Neuronal stem cell (in vitro differentiated cells): ENCODE data around the gene MYF6.

Experiments
- DNase-seq: peaks from one replicate; pipeline ENCODE4 v3.0.0-alpha.2; 2013; ENCODE audit warnings: low spot score
- H2AFZ ChIP-seq: one replicate; pipeline ENCODE4 v1.6.1; 2013; ENCODE audit warnings: mild to moderate bottlenecking, low read length, inconsistent platforms
- H2AK5ac ChIP-seq: 2 replicates; pipeline ENCODE4 v1.6.1; 2013; ENCODE audit warnings: low read depth, mild to moderate bottlenecking, inconsistent platforms, low read length, moderate library complexity, mixed read lengths
- H2BK120ac ChIP-seq: 2 replicates; pipeline ENCODE4 v1.6.1; 2013; ENCODE audit warnings: low read depth, mild to moderate bottlenecking, inconsistent platforms, low read length, moderate library complexity, mixed read lengths
- H2BK12ac ChIP-seq: one replicate; pipeline ENCODE4 v1.6.1; 2013; ENCODE audit warnings: low read length, inconsistent platforms
- H2BK15ac ChIP-seq: 2 replicates; pipeline ENCODE4 v1.6.1; 2013; ENCODE audit warnings: mild to moderate bottlenecking, low read length, inconsistent platforms, mixed read lengths
- H2BK5ac ChIP-seq: one replicate; pipeline ENCODE4 v1.6.1; 2013; ENCODE audit warnings: inconsistent platforms, mild to moderate bottlenecking, low read length, moderate library complexity
- H3K14ac ChIP-seq: one replicate; pipeline ENCODE4 v1.6.1; 2013; ENCODE audit warnings: low read length, inconsistent platforms
- H3K18ac ChIP-seq: 2 replicates; pipeline ENCODE4 v1.6.1; 2013; ENCODE audit warnings: low read length, inconsistent platforms
- H3K23ac ChIP-seq: 2 replicates; pipeline ENCODE4 v1.6.1; 2013; ENCODE audit warnings: low read depth, mild to moderate bottlenecking, mixed read lengths, low read length, inconsistent platforms; ENCODE audit not compliant: poor library complexity
- H3K27ac ChIP-seq: replicated peaks from 3 replicates; pipeline ENCODE4 v1.5.1; 2013; ENCODE audit warnings: low read length, inconsistent platforms
- H3K27me3 ChIP-seq, 3 experiments: 2 replicates each; pipeline ENCODE4 v1.6.1; 2013; ENCODE audit warnings: low read length in 3 of 3, mild to moderate bottlenecking in 2 of 3, inconsistent platforms in 1 of 3, low read depth in 1 of 3, mixed read lengths in 1 of 3, moderate library complexity in 1 of 3; ENCODE audit not compliant: control insufficient read depth in 3 of 3, insufficient read depth in 3 of 3
- H3K36me3 ChIP-seq, 2 donors: replicated peaks in 1 of 2; 2 replicates each; pipeline ENCODE4 v1.6.1; 2013; ENCODE audit warnings: low read length in 2 of 2; ENCODE audit not compliant: control insufficient read depth in 2 of 2, insufficient read depth in 2 of 2
- H3K4ac ChIP-seq: 2 replicates; pipeline ENCODE4 v1.6.1; 2013; ENCODE audit warnings: inconsistent platforms, mild to moderate bottlenecking, low read length, moderate library complexity
- H3K4me1 ChIP-seq, 2 donors: 1 replicate in 1 of 2; 2 replicates in 1 of 2; pipeline ENCODE4 v1.6.1; 2013; ENCODE audit warnings: low read length in 2 of 2, low read depth in 1 of 2; ENCODE audit not compliant: control insufficient read depth in 2 of 2, insufficient read depth in 1 of 2
- H3K4me2 ChIP-seq: one replicate; pipeline ENCODE4 v1.6.1; 2013; ENCODE audit warnings: mild to moderate bottlenecking, low read length, inconsistent platforms; ENCODE audit not compliant: insufficient read depth, poor library complexity, severe bottlenecking
- H3K4me3 ChIP-seq, 2 donors: 2 replicates each; pipeline ENCODE4 v1.5.1; 2013; ENCODE audit warnings: low read length in 2 of 2, mild to moderate bottlenecking in 2 of 2, inconsistent platforms in 1 of 2, moderate library complexity in 1 of 2
- H3K79me1 ChIP-seq: one replicate; pipeline ENCODE4 v1.6.1; 2013; ENCODE audit warnings: low read depth, mild to moderate bottlenecking, inconsistent platforms, low read length, moderate library complexity
- H3K9ac ChIP-seq: one replicate; pipeline ENCODE4 v1.6.1; 2013; ENCODE audit warnings: mild to moderate bottlenecking, low read depth, low read length, inconsistent platforms; ENCODE audit not compliant: poor library complexity
- H3K9me3 ChIP-seq, 2 donors: replicated peaks in 1 of 2; 2 replicates each; pipeline versions ENCODE3 to v1.6.1; 2013; ENCODE audit warnings: low read length in 2 of 2, mild to moderate bottlenecking in 2 of 2, inconsistent platforms in 1 of 2, low read depth in 1 of 2, mixed read lengths in 1 of 2, moderate library complexity in 1 of 2; ENCODE audit not compliant: control insufficient read depth in 2 of 2, insufficient read depth in 1 of 2
- H4K8ac ChIP-seq: one replicate; pipeline ENCODE4 v1.6.1; 2013; ENCODE audit warnings: low read depth, mild to moderate bottlenecking, inconsistent platforms, low read length, moderate library complexity
- H4K91ac ChIP-seq: one replicate; pipeline ENCODE4 v1.6.1; 2013; ENCODE audit warnings: low read length, low read depth, mild to moderate bottlenecking, inconsistent platforms; ENCODE audit not compliant: poor library complexity
- whole genome bisulfite sequencing, 2 donors: extraction: QIAGEN DNeasy Blood & Tissue Kit; methylation state at CpG; one replicate each; pipeline ENCODE4 v1.1.7; 2013; ENCODE audit warnings: missing lambda C conversion rate in 2 of 2, mixed read lengths in 1 of 2; ENCODE audit not compliant: insufficient read length in 2 of 2, insufficient replicate concordance in 1 of 2; ENCODE audit errors: extremely low coverage in 2 of 2; 5-methylcytosine and 5-hydroxymethylcytosine counted together

The MYF6 gene

DNA sequence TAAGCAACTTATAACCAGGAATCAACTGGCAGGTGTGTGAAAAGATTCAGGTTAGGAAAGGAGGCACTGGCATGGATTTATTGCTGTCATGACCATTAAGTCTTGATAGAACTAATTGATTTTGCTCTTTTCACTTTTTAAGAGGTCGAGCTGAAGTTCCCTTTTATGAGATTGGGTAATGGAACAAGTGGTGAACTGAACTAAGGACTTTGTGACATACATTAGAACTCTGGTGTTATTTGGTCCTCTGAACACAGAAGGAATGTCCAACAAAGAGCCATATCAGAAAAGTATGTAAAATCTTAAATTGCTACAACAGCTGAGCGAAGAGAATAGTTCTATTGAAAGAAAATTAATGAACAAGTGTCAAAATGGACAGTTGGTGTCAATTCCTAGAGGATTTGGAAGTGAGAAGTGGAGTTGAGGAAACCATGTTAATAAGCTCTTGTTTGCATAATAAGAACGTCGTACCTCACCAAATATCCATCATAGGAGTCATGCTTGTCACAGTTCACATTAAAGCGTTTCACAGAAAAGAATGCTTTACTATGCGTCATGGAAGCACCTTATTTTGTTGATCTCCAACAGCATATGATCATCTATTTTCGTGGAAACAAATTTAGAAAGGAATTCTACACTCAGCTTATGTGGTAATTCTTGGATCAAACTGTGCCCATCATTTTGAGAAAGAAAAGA lies 8.4 kb upstream of the MYF6 start:
- no peak overlapping the region for H2AFZ ChIP-seq
- no peak overlapping the region for H2BK15ac ChIP-seq
- H2BK12ac ChIP-seq = no peak overlapping the region
- no peaks in the 10 kb centered on the region for H3K27me3 ChIP-seq
- H3K4ac ChIP-seq = no peak overlapping the region
- H3K4me2 ChIP-seq = no peak overlapping the region
- no peak overlapping the region for H3K18ac ChIP-seq
- H3K9ac ChIP-seq = no peak overlapping the region
- H3K9me3 ChIP-seq = no peaks in the 10 kb centered on the region
- no peak overlapping the region for H2AK5ac ChIP-seq
- no peak for DNase-seq
- no peaks in the 10 kb centered on the region for H3K79me1 ChIP-seq
- H3K4me3 ChIP-seq = no peak overlapping the region
- H4K91ac ChIP-seq = no peak overlapping the region
- no peaks in the 10 kb centered on the region for H3K36me3 ChIP-seq
- no peak overlapping the region for H3K23ac ChIP-seq
- H3K14ac ChIP-seq = no peak overlapping the region
- no peak overlapping the region for H2BK120ac ChIP-seq
- peaks cover 4% of the 10 kb centered on the region in 2 donors for H3K4me1 ChIP-seq
- no peak overlapping the region for H3K27ac ChIP-seq
- no peak overlapping the region for H4K8ac ChIP-seq
- no peak overlapping the region for H2BK5ac ChIP-seq
- WGBS, 2 donors = no CpG with 5 or more reads among the region's 7 CpGs

DNA sequence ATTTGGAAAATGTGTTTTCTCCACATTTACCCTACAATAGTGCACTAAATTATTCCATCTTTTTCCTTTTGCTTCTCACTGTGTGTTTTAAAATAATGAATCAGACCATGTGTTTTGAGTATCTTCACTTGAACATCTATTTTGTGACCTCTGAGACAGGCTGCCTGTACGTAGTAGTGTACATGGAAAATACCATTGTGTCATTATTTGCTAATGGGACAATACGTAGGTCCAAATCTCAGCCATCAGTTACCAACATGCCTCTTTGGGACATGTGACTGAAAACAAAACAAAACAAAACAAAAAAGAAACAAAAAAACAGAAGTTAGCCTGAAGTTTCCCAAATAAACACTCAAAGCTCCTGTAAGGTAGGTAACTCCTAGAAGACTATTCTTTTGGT lies 7.1 kb upstream of the MYF6 start:
- Histone ChIP-seq H3K14ac (no peak overlapping the region), H2AK5ac (no peak overlapping the region), H3K27ac (no peak overlapping the region), H4K8ac (no peak overlapping the region), H3K79me1 (no peaks in the 10 kb centered on the region), H2BK15ac (no peak overlapping the region), H3K4me1 (peaks cover 4% of the 10 kb centered on the region in 2 donors), H2BK12ac (no peak overlapping the region), H3K9ac (no peak overlapping the region), H3K4ac (no peak overlapping the region), H3K18ac (no peak overlapping the region), H3K23ac (no peak overlapping the region), H4K91ac (no peak overlapping the region), H2AFZ (no peak overlapping the region), H3K27me3 (no peaks in the 10 kb centered on the region), H3K4me2 (no peak overlapping the region), H3K36me3 (no peaks in the 10 kb centered on the region), H2BK120ac (no peak overlapping the region), H3K4me3 (no peak overlapping the region), H2BK5ac (no peak overlapping the region), H3K9me3 (no peaks in the 10 kb centered on the region)
- no CpG with 5 or more reads among the region's 2 CpGs for WGBS, 2 donors
- DNase-seq = no peak

DNA sequence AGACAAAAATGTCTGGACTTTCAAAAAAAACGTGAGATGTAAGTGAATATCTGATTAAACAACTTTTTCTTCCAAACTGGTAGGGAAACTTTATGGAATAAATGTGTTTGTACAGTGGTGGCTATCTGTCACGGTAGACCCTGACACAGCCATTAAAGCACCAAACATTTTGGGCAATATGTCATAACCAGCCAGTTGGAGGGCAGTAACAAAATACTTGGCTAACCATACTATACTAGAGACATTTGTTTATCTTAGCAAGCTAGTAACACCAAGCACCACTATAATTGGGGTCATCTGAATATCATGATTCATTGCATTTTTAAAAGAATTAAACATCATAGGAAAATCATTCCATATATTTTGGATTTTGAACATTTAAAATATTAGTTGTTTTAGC lies 6.0 kb upstream of the MYF6 start:
- WGBS, 2 donors = no CpG with 5 or more reads among the region's 2 CpGs
- Histone ChIP-seq H3K36me3 (no peaks in the 10 kb centered on the region), H3K18ac (no peak overlapping the region), H2AK5ac (no peak overlapping the region), H3K4me3 (no peak overlapping the region), H3K9me3 (no peaks in the 10 kb centered on the region), H3K14ac (no peak overlapping the region), H3K23ac (no peak overlapping the region), H4K91ac (no peak overlapping the region), H3K4me2 (no peak overlapping the region), H2BK120ac (no peak overlapping the region), H4K8ac (no peak overlapping the region), H2AFZ (no peak overlapping the region), H3K9ac (no peak overlapping the region), H3K27ac (no peak overlapping the region), H3K4ac (no peak overlapping the region), H2BK15ac (no peak overlapping the region), H2BK12ac (no peak overlapping the region), H3K4me1 (peaks cover 4% of the 10 kb centered on the region in 2 donors), H2BK5ac (no peak overlapping the region), H3K27me3 (no peaks in the 10 kb centered on the region), H3K79me1 (no peaks in the 10 kb centered on the region)
- DNase-seq = no peak

DNA sequence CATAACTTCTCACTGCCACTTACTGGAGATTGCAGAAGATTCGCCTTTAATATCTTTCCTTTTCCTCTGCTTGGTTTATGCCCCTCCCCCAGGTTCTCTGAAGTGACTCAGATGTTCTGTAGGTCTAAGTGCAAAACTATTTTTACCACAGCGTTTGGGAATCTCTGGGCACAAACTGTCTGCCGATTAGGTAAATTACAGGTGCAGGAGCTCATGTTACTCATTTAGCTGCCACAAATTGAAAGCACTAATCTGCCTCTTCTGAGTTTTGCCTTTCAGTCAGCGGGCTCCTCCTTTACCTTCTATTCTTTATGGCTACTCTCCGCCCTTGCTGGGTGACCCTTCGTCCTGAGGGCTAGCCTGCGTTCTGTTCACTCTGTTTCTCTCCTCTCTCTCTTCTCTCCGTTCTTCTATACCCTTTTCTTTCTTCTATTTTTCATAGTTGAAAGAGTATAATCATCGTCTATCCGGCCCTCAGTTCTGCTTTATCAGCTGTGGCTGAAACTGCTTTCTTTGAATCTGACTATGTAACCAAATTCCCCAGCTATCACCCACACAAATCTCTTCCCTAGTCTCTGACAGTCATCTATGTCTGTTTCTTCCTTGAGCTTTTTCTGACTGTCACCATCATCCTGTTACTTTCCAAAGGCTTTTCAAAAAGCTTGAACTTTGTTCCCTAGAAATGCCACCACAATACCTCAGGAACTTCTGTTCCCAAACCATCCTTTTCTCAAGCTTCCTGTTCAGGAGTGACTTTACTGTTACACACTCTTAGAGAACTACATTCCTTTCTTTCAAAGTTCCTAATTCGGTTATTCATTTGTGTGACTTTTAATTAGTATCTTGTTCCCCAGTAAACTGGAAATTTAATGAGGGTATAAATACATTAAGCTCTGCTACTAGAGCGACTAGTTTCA lies 4.3 kb upstream of the MYF6 start:
- Histone ChIP-seq H3K4me2 (no peak overlapping the region), H3K79me1 (no peaks in the 10 kb centered on the region), H3K27ac (no peak overlapping the region), H3K9me3 (no peaks in the 10 kb centered on the region), H3K9ac (no peak overlapping the region), H2AFZ (peak overlapping the region; percentile 85), H2BK5ac (no peak overlapping the region), H3K36me3 (no peaks in the 10 kb centered on the region), H3K14ac (no peak overlapping the region), H2AK5ac (no peak overlapping the region), H2BK15ac (no peak overlapping the region), H2BK12ac (no peak overlapping the region), H3K18ac (no peak overlapping the region), H3K4me3 (no peak overlapping the region), H3K4me1 (peaks cover 4% of the 10 kb centered on the region in 2 donors), H3K4ac (no peak overlapping the region), H4K91ac (no peak overlapping the region), H2BK120ac (no peak overlapping the region), H3K23ac (no peak overlapping the region), H4K8ac (no peak overlapping the region), H3K27me3 (peaks cover 0 to 13% (median 2%) of the 10 kb centered on the region in 3 experiments)
- no peak for DNase-seq
- no CpG with 5 or more reads among the region's 12 CpGs for WGBS, 2 donors
